ENCODE measurements around the gene ZHX3. TPM values are rescaled to one million over a fixed set of nuclear protein-coding genes. Genes with fewer than 3 reads are reported as not detected.

Gene ZHX3
- total and polyA plus RNA-seq, 2 of the 13 experiments (the other 11 are each of a cell fraction or from before 2014, with no cell fraction given): 8.4 to 11.7 TPM

GRCh38 chr20:41135888-41136679 is 181.4 kb downstream of the ZHX3 start (continued):
- TF ChIP-seq MYNN (CRISPR knock-in tag; IDR thresholded peaks at IDR 0.05; ENCODE audit: low read depth) (peak; percentile 87; the same call in 1 of the 2 replicates), ZNF776 (CRISPR knock-in tag; IDR thresholded peaks at IDR 0.05) (no peak; the same call in 1 of the 2 replicates), ZFP37 (CRISPR knock-in tag; IDR thresholded peaks at IDR 0.05; ENCODE audit: borderline replicate concordance) (no peak), HBP1 (CRISPR knock-in tag; IDR thresholded peaks at IDR 0.05; ENCODE audit: low read depth) (0 out of 2 replicates have a peak, but pooled peaks have one; percentile 11), RFXAP (CRISPR knock-in tag; IDR thresholded peaks at IDR 0.05; ENCODE audit: borderline replicate concordance) (no peak), RBFOX2 (IDR thresholded peaks at IDR 0.05; ENCODE audit: low read depth, low read length) (no peak), BCL3 (CRISPR knock-in tag; IDR thresholded peaks at IDR 0.05) (no peak), ZMYM2 (CRISPR knock-in tag; IDR thresholded peaks at IDR 0.05) (no peak), ELF3 (CRISPR knock-in tag; IDR thresholded peaks at IDR 0.05) (no peak), ZNF12 (CRISPR knock-in tag; IDR thresholded peaks at IDR 0.05) (no peak), MXD1 (CRISPR knock-in tag; IDR thresholded peaks at IDR 0.05) (no peak), ESRRA (CRISPR knock-in tag; IDR thresholded peaks at IDR 0.05; ENCODE audit: low read depth) (no peak), SRF (IDR thresholded peaks at IDR 0.05; ENCODE audit: low read depth, low read length) (no peak), GZF1 (CRISPR knock-in tag; IDR thresholded peaks at IDR 0.05) (no peak), THAP11 (CRISPR knock-in tag; IDR thresholded peaks at IDR 0.05) (no peak), HCFC1 (IDR thresholded peaks at IDR 0.05; ENCODE audit: low read depth, low read length) (no peak), ERF (CRISPR knock-in tag; IDR thresholded peaks at IDR 0.05) (no peak), ZNF335 (CRISPR knock-in tag; IDR thresholded peaks at IDR 0.05) (no peak), WIZ (CRISPR knock-in tag; IDR thresholded peaks at IDR 0.05) (no peak), DZIP1 (CRISPR knock-in tag; IDR thresholded peaks at IDR 0.05) (no peak), CREB1 (IDR thresholded peaks at IDR 0.05) (no peak), CREB1 (CRISPR knock-in tag; IDR thresholded peaks at IDR 0.05) (no peak)
- TF ChIP-seq, protein P1, sequence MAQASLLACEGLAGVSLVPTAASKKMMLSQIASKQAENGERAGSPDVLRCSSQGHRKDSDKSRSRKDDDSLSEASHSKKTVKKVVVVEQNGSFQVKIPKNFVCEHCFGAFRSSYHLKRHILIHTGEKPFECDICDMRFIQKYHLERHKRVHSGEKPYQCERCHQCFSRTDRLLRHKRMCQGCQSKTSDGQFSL (CRISPR knock-in tag; IDR thresholded peaks at IDR 0.05): no peak
